GM19025 (cell line): ENCODE measurements around the gene HOXA9.
A peak's percentile ranks its signal among the peaks of the same experiment; 100 is the strongest.

Source experiments
- ATAC-seq: cut with Tn5 transposase; IDR thresholded peaks from one replicate; pipeline ENCODE4 v1.9.1; 2021; ENCODE audit warnings: mild to moderate bottlenecking, low read depth, moderate library complexity; ENCODE audit not compliant: unreplicated experiment

Gene HOXA9

DNA sequence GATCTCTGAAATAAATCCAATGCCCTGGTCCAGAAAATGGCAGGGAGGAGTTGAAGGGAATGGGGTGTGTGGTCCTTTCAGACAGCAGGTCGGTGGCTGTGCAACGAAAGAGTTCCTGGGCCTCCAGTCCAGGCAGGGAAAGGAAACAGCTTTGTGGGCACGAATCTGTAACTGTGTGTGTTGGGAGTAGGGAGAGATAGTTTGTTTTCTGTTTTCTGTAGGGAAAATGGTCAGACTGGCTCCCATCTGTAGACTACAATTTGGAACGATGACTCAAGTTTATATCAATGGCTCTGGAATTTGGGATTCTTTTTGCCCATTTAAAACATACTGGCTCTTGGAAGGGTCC is 2.6 kb upstream of the HOXA9 start:
- no peak for ATAC-seq

DNA sequence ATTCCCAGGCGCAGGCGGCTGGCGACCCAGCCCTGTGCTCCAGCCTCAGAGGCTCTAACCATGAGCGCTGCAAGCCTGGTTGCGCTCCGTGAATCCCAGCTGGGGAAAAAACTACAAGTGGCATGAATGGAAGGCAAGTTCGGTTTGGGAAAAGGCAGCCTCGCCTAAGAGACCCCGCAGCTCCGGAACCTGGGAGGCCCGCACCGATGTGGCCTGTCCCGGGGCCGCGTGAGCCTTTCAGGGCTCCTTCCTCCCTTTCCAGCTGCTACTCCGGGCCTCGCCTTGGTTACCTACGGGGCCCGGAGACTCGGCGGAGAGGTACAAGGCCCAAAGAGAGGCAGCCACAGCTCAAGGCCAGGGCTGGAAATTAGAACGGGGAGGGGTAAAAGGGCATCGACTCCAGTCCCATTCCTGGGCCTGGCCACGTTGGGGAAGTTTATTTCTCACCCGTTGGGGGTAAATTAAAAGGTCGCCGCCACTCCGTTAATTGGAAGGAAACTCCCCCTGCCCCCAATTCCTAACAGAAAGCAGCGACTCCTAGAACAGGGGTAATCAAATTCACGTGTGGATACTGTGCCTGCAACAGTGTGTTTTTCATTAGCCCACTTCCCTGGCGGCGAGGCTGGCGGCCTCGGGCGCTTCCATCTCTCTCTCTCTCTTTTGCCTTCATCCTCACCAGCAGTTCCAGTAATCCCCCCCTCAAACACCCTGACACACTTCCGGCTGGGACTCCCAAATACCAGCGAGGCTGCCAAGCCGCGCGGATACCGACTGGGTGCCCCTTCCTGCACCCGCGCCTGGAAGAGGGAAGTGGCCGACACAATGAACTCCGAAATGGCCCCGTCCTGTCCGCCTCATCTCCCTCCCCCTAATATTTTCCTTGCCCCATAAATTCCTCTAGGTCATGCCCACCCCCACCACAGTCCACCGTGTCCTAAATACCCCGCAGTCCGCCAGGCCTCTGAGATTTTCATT is 1.5 kb upstream of the HOXA9 start:
- no peak for ATAC-seq

DNA sequence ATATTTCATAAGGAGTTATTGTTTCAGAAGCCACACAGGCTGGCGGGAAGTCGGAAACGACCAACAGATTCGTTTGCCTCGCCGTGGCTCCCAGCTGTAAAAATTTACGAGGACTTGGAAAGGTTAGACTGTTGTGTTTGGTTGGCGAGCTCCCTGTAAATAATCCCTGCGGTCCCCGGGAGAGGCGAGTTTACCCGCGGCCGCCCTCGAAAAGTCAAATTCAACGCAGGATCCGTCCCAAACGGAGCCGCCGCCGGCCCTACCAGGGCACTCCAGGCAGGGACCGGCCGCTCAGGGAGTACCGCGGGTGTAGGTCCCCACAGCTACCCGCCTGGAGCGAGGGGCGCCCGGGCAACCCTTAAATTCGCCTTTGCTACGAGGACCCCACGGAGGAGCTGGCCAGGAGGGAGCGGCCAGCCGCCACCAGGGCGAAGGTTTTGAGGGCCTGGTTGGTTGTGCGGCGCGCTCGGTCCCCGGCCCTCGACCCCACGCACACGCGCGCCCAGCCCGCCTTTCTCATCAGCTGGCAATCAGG is 726 bp upstream of the HOXA9 start:
- ATAC-seq, result no peak

- no peak for ATAC-seq
Observed at GRCh38 chr7:27164367-27165088, 809 bp downstream of the HOXA9 start.

DNA sequence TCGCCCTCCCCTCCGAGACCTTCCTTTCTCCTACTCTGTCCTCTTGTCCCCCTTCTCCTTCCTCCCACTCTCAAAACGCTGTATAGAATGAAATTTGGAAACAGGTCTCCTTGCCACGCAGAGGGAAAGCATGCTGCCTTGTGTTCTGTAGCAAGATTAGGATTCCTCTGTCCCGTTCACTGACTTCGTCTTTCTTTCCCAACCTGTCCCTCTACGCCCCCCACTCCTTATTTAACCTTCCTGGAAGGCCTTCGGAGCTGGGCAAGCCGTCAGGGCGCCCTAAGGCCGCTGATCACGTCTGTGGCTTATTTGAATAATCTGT is 1.3 kb downstream of the HOXA9 start:
- no peak for ATAC-seq

- ATAC-seq, result no peak
Observed at GRCh38 chr7:27163288-27164044, 1.9 kb downstream of the HOXA9 start.

- ATAC-seq, result no peak
Observed at GRCh38 chr7:27162561-27163287, 2.6 kb downstream of the HOXA9 start.

DNA sequence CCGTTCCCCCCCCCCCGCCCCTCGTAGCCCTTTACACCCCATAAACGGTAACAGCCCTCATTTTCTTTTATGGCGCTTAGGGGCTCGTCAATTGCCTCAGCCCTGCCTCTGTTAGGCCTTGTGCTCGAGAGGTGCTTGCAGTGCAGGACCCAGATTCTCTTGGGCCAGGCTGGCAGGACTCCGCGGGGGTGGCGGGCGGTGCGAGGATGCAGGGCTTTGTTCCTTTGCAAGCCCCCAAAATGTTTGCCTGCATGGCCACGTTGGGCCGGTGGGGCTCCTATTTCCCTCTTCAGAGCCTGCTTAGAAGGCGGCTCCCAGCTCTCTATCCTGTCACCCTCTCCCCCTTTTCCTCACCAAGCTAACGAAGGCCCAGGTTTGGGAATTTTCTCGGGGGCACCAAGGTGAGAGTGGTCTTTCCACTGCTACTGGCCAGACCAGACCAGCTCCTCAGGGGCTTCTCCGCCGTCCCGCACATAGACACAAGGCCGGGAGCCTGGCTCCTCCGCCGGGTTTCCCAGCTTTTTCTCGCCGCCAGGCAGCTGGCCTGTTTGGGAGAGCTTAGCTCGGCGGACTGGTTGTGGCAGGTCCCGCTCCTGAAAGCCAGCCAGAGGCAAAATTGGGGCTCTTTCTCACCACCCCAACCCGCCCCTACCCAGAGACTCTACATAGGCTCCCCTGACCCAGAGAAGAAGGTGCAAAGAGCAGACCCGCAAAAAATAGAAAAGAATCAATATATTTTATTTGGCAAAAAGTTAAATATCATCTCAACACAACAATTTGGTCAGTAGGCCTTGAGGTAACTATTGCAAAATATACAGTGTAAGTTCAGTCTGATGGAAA is 3.4 kb downstream of the HOXA9 start:
- no peak for ATAC-seq

- no peak for ATAC-seq
Observed at GRCh38 chr7:27161214-27161720, 4.1 kb downstream of the HOXA9 start.

GRCh38 chr7:27160546-27161213 is 4.7 kb downstream of the HOXA9 start:
- ATAC-seq, result peak; percentile 44

GRCh38 chr7:27160145-27160545 is 5.2 kb downstream of the HOXA9 start:
- no peak for ATAC-seq

- no peak for ATAC-seq
Observed at GRCh38 chr7:27159266-27160144, 5.8 kb downstream of the HOXA9 start.

DNA sequence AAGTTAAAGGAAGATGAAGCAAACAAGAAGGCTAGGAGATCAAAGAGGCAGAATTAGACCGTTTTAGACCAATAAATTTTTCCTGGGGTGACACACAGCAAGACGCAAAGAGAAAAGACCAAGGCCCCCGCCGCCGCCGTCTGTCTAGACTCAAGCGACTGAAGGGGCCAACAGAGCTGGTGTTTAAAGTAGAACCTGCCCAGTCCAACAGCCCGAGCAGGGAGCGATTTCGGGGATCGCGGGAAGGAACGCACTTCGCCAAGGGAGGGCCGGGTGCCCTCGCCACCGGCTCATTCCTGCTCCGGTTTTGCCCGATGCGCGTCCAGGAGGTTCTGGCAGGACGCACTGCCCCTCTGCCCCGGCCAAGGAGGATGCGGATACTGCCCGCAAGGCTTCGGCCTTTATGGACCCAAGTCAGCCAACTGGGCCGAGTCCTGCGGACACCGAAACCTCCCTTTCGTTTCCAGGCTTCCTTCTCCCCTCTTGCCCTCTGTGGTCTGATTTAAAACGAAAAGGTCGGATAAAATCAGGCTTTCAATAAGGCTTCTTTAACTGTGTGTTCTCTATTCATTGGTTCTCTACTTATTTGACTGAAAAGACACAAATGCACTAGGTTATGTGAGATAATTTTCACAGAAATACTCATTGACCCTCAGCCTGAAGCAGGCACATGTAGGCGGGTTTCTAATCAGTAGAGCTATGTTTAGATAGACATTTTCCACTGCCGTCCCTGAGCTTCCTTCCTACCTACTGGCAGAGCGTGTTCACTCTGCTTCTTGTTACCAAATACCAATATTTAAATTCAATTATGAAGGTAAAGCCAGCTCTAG is 6.7 kb downstream of the HOXA9 start:
- ATAC-seq, result no peak

GRCh38 chr7:27157702-27158431 is 7.5 kb downstream of the HOXA9 start:
- ATAC-seq, result no peak

DNA sequence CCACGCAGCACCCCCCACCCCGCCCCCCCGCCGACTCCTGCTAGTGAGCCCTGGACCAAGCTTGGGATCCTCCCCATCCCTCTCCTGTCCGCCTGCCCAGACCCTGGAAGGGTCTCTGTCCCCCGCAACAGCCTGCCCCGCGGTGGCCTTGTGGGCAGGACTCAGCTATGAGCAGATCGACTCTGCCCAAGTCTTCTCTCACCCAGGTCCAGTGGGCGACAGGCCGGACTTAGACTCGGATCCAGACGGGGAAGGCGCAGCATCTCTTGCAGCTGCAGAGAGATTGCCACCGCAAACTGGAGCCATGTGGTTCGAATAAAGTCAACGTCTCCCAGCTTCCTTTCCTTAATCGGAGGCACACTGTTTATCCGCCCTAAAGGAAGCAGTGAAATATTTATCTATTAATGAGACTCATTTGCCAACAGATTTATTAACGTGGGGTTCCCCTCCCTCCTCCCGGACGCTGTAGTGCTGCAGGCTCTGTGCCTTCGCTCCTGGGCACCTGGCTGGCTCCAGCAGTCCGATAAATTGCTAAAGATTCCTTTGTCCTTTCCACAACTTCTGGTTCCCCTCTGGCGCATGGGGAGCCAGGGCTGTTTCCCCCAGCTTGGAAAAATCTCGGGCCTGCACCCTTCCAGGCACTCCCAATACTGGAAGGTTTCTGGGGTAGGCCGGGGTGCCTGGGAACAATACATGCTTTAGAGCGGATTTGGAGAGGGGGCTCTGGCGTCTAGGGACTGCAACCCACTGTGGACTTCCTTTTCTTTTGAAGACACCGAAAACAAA is 8.2 kb downstream of the HOXA9 start:
- no peak for ATAC-seq
